ENCODE measurements around the gene UBQLN4. TPM values are rescaled to one million over a fixed set of nuclear protein-coding genes. Genes with fewer than 3 reads are reported as not detected.
A peak's percentile ranks its signal among the peaks of the same experiment; 100 is the strongest.

UBQLN4 gene
- total and polyA plus RNA-seq, 5 experiments from 2014 or later = 6.9 to 34.8 (median 9.7) TPM

DNA sequence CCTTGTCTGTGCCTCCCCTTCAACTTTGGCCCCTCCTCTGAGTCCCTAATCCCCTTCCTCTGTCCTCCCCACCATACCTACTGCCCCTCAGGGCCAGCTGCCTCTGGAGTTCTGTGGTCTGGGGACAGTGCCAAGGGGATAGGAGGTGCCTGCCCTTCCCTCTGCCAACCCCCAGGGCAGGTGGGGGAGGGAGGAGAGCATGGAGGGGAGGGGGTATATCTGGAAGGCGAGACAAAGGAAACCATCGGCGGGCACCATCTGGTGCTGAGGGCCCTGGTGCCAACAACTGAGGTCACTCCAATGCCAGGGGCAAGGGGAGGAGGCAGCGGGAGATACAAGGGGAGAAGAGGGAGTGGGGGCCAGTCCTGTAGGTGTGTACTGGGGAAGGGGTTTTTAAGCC lies 16.9 kb upstream of the UBQLN4 start:
- DNase-seq = no peak
- no peak overlapping the region for H3K27ac Mint-ChIP-seq
- H3K36me3 Mint-ChIP-seq = no peaks in the 10 kb centered on the region
- POLR2A ChIA-PET = no interaction called here
- H3K4me1 Mint-ChIP-seq = peaks cover 3 to 9% (median 6%) of the 10 kb centered on the region in 4 donors
- no peak overlapping the region for H3K4me3 Mint-ChIP-seq
- ATAC-seq = no peak
- no peaks in the 10 kb centered on the region for H3K9me3 Mint-ChIP-seq
- H3K27me3 Mint-ChIP-seq = peaks cover 0 to 1% (median 0%) of the 10 kb centered on the region in 5 donors

DNA sequence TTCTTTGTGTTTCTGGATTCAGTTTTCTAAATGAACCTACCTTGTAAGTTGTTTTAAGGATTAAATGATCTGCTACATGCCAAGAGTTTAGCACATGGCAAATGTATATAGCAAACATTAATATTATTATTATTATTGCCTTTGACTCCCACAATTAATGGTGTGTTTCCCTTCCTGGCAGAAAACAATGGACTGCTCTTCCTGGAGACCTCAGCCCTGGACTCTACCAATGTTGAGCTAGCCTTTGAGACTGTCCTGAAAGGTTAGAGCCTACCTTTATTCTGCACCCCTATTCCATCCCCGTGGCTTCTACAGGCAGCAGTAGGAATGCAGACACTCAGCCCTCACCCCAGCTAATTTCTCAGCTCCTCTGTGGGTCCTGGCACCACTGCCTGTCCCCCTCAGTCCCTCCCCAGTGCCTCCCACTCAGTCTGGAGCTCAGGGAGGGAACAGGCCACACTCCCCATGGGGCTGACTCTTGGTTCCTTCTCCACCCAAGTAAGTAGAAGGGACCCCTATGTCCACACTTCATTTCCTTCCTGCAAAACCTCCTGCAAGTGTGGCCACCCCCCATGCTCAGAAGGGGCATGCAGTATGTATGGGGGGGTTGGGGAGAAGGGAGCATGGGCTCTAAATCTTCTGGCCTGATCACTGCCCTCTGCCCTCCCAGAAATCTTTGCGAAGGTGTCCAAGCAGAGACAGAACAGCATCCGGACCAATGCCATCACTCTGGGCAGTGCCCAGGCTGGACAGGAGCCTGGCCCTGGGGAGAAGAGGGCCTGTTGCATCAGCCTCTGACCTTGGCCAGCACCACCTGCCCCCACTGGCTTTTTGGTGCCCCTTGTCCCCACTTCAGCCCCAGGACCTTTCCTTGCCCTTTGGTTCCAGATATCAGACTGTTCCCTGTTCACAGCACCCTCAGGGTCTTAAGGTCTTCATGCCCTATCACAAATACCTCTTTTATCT lies 16.2 kb upstream of the UBQLN4 start:
- POLR2A ChIA-PET = no interaction called here
- Mint-ChIP-seq H3K4me1 (peaks cover 3 to 9% (median 6%) of the 10 kb centered on the region in 4 donors), H3K4me3 (no peak overlapping the region), H3K36me3 (no peaks in the 10 kb centered on the region), H3K9me3 (no peaks in the 10 kb centered on the region), H3K27me3 (peaks cover 0 to 1% (median 0%) of the 10 kb centered on the region in 5 donors), H3K27ac (peak overlapping the region in 2 of 10 donors; percentile 3 to 15)
- ATAC-seq (no peak), DNase-seq (no peak)

- H3K36me3 Mint-ChIP-seq = no peaks in the 10 kb centered on the region
Observed at GRCh38 chr1:156067262-156067661, 13.7 kb upstream of the UBQLN4 start.

GRCh38 chr1:156065871-156066270 lies 12.3 kb upstream of the UBQLN4 start:
- POLR2A ChIA-PET = no interaction called here

More at GRCh38 chr1:156067262-156067661, 13.7 kb upstream of the UBQLN4 start:
- peak overlapping the region in 1 of 10 donors; percentile 63 for H3K27ac Mint-ChIP-seq
- DNase-seq (no peak), ATAC-seq (no peak)
- peaks cover 3 to 9% (median 6%) of the 10 kb centered on the region in 4 donors for H3K4me1 Mint-ChIP-seq
- no peaks in the 10 kb centered on the region for H3K9me3 Mint-ChIP-seq
- no peaks in the 10 kb centered on the region for H3K27me3 Mint-ChIP-seq
- POLR2A ChIA-PET = no interaction called here
- H3K4me3 Mint-ChIP-seq = no peak overlapping the region

DNA sequence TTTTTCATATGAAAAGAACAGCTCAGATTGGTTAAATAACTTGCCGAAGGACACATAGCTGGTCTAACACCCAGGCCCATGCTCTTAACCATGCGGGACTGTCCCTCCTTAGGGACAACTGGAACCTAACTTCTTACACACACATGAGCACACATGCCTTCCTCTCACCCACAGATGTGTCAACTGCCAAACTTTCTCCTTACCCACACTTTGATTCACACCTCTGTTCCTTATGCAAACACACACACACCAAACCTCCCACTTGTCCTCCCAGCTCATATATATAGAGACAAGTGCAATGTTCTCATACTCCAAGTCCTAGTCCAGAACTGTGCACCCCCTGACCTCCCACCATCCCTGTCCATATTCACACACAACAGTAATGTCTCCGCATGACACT lies 11.6 kb upstream of the UBQLN4 start:
- ATAC-seq = no peak
- peak overlapping the region in 2 of 10 donors; percentile 19 to 50 for H3K27ac Mint-ChIP-seq
- POLR2A ChIA-PET = no interaction called here

More at GRCh38 chr1:156065871-156066270, 12.3 kb upstream of the UBQLN4 start:
- ATAC-seq = no peak
- no peak for DNase-seq
- Mint-ChIP-seq H3K4me3 (no peak overlapping the region), H3K9me3 (no peaks in the 10 kb centered on the region), H3K27me3 (no peaks in the 10 kb centered on the region), H3K36me3 (no peaks in the 10 kb centered on the region), H3K4me1 (peaks cover 3 to 9% (median 6%) of the 10 kb centered on the region in 4 donors), H3K27ac (peak overlapping the region in 1 of 10 donors; percentile 24)

DNA sequence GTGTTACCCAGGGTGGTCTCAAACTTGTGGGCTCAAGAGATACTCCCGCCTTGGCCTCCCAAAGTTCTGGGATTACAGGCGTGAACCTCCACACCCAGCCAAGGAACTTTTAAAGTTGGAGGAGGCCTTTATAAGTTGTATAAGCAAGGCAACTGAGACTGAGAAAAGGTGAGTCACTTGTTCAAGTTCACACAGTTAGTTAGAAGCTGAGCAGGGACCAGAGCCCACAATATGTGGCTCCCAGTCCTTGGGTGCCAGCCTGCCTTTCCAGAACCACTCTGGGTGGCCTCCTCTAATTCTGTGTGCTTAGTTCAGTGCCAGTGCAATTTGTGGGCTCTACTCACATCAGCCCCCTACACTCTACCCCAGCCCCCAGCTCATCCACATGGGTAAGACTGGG lies 11.0 kb upstream of the UBQLN4 start:
- H3K27me3 Mint-ChIP-seq = no peaks in the 10 kb centered on the region
- peaks cover 3 to 9% (median 6%) of the 10 kb centered on the region in 4 donors for H3K4me1 Mint-ChIP-seq
- H3K36me3 Mint-ChIP-seq = no peaks in the 10 kb centered on the region
- H3K4me3 Mint-ChIP-seq = no peak overlapping the region
- POLR2A ChIA-PET = no interaction called here
- H3K9me3 Mint-ChIP-seq = no peaks in the 10 kb centered on the region
- ATAC-seq (no peak), DNase-seq (no peak)
- peak overlapping the region in 1 of 10 donors; percentile 32 for H3K27ac Mint-ChIP-seq

More for the DNA sequence above, 11.6 kb upstream of the UBQLN4 start:
- Mint-ChIP-seq H3K36me3 (no peaks in the 10 kb centered on the region), H3K4me1 (peaks cover 3 to 9% (median 6%) of the 10 kb centered on the region in 4 donors), H3K27me3 (no peaks in the 10 kb centered on the region), H3K9me3 (no peaks in the 10 kb centered on the region), H3K4me3 (no peak overlapping the region)
- no peak for DNase-seq

DNA sequence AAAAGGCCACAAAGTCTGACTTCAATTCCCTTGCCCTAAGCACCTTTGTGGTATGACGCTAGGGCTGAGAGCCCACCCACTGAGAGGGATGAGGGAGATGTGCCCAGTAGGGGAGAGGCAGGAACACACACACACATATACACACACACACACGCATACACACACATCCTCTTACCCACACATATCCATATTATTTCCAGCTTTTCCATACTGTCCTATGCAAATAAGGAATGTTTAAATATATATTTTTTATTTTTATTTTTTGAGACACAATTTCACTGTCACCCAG lies 10.3 kb upstream of the UBQLN4 start:
- Mint-ChIP-seq H3K27me3 (no peaks in the 10 kb centered on the region), H3K36me3 (no peaks in the 10 kb centered on the region), H3K4me3 (no peak overlapping the region), H3K9me3 (no peaks in the 10 kb centered on the region), H3K27ac (peak overlapping the region in 1 of 10 donors; percentile 60), H3K4me1 (peaks cover 3 to 9% (median 6%) of the 10 kb centered on the region in 4 donors)
- DNase-seq (no peak), ATAC-seq (no peak)
- POLR2A ChIA-PET = interaction anchor here (0.7 kb wide), 1 partner anchor 237 kb away, joined by 5 read pairs; no protein-coding TSS in a partner anchor

GRCh38 chr1:156062189-156062588 lies 8.6 kb upstream of the UBQLN4 start:
- peaks cover 3 to 10% (median 6%) of the 10 kb centered on the region in 4 donors for H3K4me1 Mint-ChIP-seq
- no peak for ATAC-seq
- H3K36me3 Mint-ChIP-seq = peaks cover 0 to 8% (median 0%) of the 10 kb centered on the region in 3 donors
- H3K27me3 Mint-ChIP-seq = no peaks in the 10 kb centered on the region
- H3K4me3 Mint-ChIP-seq = no peak overlapping the region
- H3K9me3 Mint-ChIP-seq = no peaks in the 10 kb centered on the region
- POLR2A ChIA-PET = interaction anchor here (0.7 kb wide), 1 partner anchor 348 kb away, joined by 4 read pairs; no protein-coding TSS in a partner anchor
- DNase-seq = no peak
- H3K27ac Mint-ChIP-seq = no peak overlapping the region

DNA sequence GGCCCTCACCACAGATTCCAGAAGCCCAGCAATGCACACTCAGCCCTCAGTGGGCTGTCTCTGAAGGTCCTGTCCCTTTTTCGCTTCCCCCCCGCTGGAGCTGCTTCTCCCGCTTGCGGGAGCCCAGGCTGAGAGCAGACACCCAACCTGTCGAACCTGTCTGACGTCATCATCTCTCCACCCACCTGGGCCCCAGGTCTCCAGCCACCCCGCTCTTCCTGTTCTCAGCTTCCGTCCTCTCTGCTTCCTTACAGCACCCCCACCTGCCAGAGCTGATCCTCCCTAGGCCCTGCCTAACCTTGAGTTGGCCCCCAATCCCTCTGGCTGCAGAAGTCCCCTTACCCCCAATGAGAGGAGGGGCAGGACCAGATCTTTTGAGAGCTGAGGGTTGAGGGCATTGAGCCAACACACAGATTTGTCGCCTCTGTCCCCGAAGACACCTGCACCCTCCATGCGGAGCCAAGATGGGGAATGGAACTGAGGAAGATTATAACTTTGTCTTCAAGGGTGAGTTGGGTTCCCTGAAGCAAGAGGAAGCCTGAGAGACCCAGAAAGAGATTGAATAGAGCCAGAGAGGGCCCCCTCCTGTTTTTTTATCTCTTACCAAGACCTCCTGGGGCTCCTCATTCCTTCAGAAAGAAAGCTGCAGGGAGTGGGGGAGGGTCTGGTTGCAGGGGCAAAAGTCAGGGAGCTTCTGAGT lies 7.5 kb upstream of the UBQLN4 start, which contains the start of gene RAB25:
TSS of gene RAB25 (plus strand) at position 224 of the 700 bp plus-strand sequence. CDS start at position 465, 241 bp downstream.
- peak within 1 kb of the TSS in 2 of 10 donors; percentile 16 to 39 for H3K4me3 Mint-ChIP-seq
- peak within 1 kb of the TSS in 3 of 10 donors; percentile 21 to 70 (median 42) for H3K27ac Mint-ChIP-seq
- peaks cover 0 to 9% (median 4%) of the 10 kb centered on the region in 4 donors for H3K4me1 Mint-ChIP-seq
- peaks cover 0 to 13% (median 0%) of the 10 kb centered on the region in 3 donors for H3K36me3 Mint-ChIP-seq
- no peaks in the 10 kb centered on the region for H3K9me3 Mint-ChIP-seq
- no peaks in the 10 kb centered on the region for H3K27me3 Mint-ChIP-seq
- POLR2A ChIA-PET = interaction anchor here (0.6 kb wide), 1 partner anchor 52 kb away, joined by 4 read pairs; no protein-coding TSS in a partner anchor
- no peak for DNase-seq
- peak; percentile 23 to 39 for ATAC-seq

GRCh38 chr1:156056326-156056849 lies 2.8 kb upstream of the UBQLN4 start:
- POLR2A ChIA-PET = no interaction called here
- no peaks in the 10 kb centered on the region for H3K27me3 Mint-ChIP-seq
- H3K36me3 Mint-ChIP-seq = peaks cover 0 to 13% (median 0%) of the 10 kb centered on the region in 3 donors
- ATAC-seq = no peak
- peaks cover 18 to 37% (median 35%) of the 10 kb centered on the region in 4 donors for H3K4me1 Mint-ChIP-seq
- H3K27ac Mint-ChIP-seq = peak overlapping the region in 3 of 10 donors; percentile 46 to 82 (median 75)
- H3K9me3 Mint-ChIP-seq = no peaks in the 10 kb centered on the region
- DNase-seq = no peak
- H3K4me3 Mint-ChIP-seq = peak overlapping the region in 5 of 10 donors; percentile 11 to 96 (median 22)

GRCh38 chr1:156055281-156056048 lies 1.9 kb upstream of the UBQLN4 start:
- peak overlapping the region; percentile 90 to 100 (median 96) for H3K4me3 Mint-ChIP-seq
- H3K9me3 Mint-ChIP-seq = no peaks in the 10 kb centered on the region
- peaks cover 0 to 15% (median 0%) of the 10 kb centered on the region in 3 donors for H3K36me3 Mint-ChIP-seq
- DNase-seq (no peak), ATAC-seq (no peak)
- no peaks in the 10 kb centered on the region for H3K27me3 Mint-ChIP-seq
- H3K4me1 Mint-ChIP-seq = peaks cover 20 to 39% (median 36%) of the 10 kb centered on the region in 4 donors
- H3K27ac Mint-ChIP-seq = peak overlapping the region in 7 of 10 donors; percentile 62 to 96 (median 92)
- POLR2A ChIA-PET = no interaction called here
